K562 (cell line): ENCODE data around the gene PRKCB. TPM values are rescaled to one million over a fixed set of nuclear protein-coding genes. Genes with fewer than 3 reads are reported as not detected.

ENCODE experiments used
- ATAC-seq: fragments of 200-7000 bp; cut with Tn5 transposase; 3 replicates; pipeline ENCODE4 v1.9.1; 2020; ENCODE audit warnings: moderate library complexity
- BruUV-seq: library from RNA; stranded (reverse); fragments of 400-500 nt; replicated peaks from 2 replicates; lab custom pipeline; 2021; lab: Mats Ljungman, UMichigan
- CTCF ChIA-PET: fragments of 300-600 bp; formaldehyde crosslinking; extraction: SDS; loops from one replicate; lab custom pipeline; 2021; ENCODE audit warnings: low intra/inter-chr PET ratio; lab: Yijun Ruan, JAX
- POLR2A ChIA-PET: fragments of 300-600, 350-650 bp; sonication (Branson Sonifier 250); formaldehyde crosslinking; extraction: SDS; loops from one replicate; lab custom pipeline; 2021; ENCODE audit warnings: antibody characterized with exemption, inconsistent platforms; lab: Yijun Ruan, JAX
- DNase-seq, 4 experiments: peaks; one replicate each; pipeline versions ENCODE4 v3.0.0 to v3.0.0-alpha.2; 2011 to 2018; ENCODE audit warnings: low spot score in 3 of 4, mixed read lengths in 3 of 4; ENCODE audit errors: extremely low read depth in 1 of 4
- FAIRE-seq: peaks from 2 replicates; lab custom pipeline; 2011; peaks lifted over from hg19 to GRCh38; lab: Jason Lieb, UNC
- H2AFZ ChIP-seq: 2 replicates; pipeline ENCODE4 v1.6.0; 2011; ENCODE audit warnings: low read depth, low read length, control low read depth, inconsistent platforms
- H3K27ac ChIP-seq: fragments of 200-600 bp; 3 replicates; pipeline ENCODE4 v1.8.0; 2011; ENCODE audit warnings: low read depth, mild to moderate bottlenecking, control low read depth, inconsistent platforms, low read length, moderate library complexity, mixed read lengths; ENCODE audit errors: extremely low read depth
- H3K27me3 ChIP-seq, 2 experiments: fragments of 300-600 bp in 1 of 2; 2 replicates in 1 of 2; 3 replicates in 1 of 2; pipeline versions ENCODE4 v1.6.0 to v1.8.0; 2011; ENCODE audit warnings: inconsistent platforms in 2 of 2, low read length in 2 of 2, mild to moderate bottlenecking in 1 of 2, mixed read lengths in 1 of 2, moderate library complexity in 1 of 2; ENCODE audit not compliant: control insufficient read depth in 2 of 2, insufficient read depth in 2 of 2
- H3K36me3 ChIP-seq: fragments of 300-600 bp; 3 replicates; pipeline ENCODE4 v1.8.0; 2011; ENCODE audit warnings: mild to moderate bottlenecking, low read length, inconsistent platforms; ENCODE audit not compliant: control insufficient read depth, insufficient read depth
- H3K4me1 ChIP-seq, 2 experiments: fragments of 200-600 bp in 1 of 2; replicated peaks in 1 of 2; 2 replicates in 1 of 2; 3 replicates in 1 of 2; pipeline versions ENCODE4 v1.5.1 to v1.8.0; 2011; ENCODE audit warnings: inconsistent platforms in 2 of 2, low read length in 2 of 2, mild to moderate bottlenecking in 1 of 2, mixed read lengths in 1 of 2, moderate library complexity in 1 of 2; ENCODE audit not compliant: control insufficient read depth in 2 of 2, insufficient read depth in 2 of 2
- H3K4me2 ChIP-seq: 2 replicates; pipeline ENCODE4 v1.6.1; 2011; ENCODE audit warnings: low read length, control low read depth, inconsistent platforms, mixed read lengths; ENCODE audit not compliant: insufficient read depth
- H3K4me3 ChIP-seq: fragments of 200-600 bp; sonication (generic), shearing (Covaris generic); 2 replicates; pipeline ENCODE4 v1.5.1; 2016; ENCODE audit warnings: control low read depth, inconsistent platforms
- H3K79me2 ChIP-seq: fragments of 200-600 bp; 3 replicates; pipeline ENCODE4 v1.8.0; 2011; ENCODE audit warnings: low read length, inconsistent platforms; ENCODE audit not compliant: control insufficient read depth, insufficient read depth
- H3K9ac ChIP-seq, 2 experiments: 2 replicates each; pipeline versions ENCODE4 v1.6.0 to v1.6.1; 2011; ENCODE audit warnings: low read depth in 2 of 2, low read length in 2 of 2, control low read depth in 1 of 2, inconsistent platforms in 1 of 2, mild to moderate bottlenecking in 1 of 2, mixed read lengths in 1 of 2; ENCODE audit not compliant: insufficient read depth in 1 of 2
- H3K9me1 ChIP-seq: one replicate; pipeline ENCODE4 v1.6.0; 2011; ENCODE audit warnings: inconsistent platforms, mild to moderate bottlenecking, low read length, moderate library complexity; ENCODE audit not compliant: control insufficient read depth, insufficient read depth
- H3K9me3 ChIP-seq: replicated peaks from 2 replicates; pipeline ENCODE4 v1.5.1; 2011; ENCODE audit warnings: low read depth, low read length, inconsistent platforms; ENCODE audit not compliant: control insufficient read depth, insufficient read depth
- H4K20me1 ChIP-seq: replicated peaks from 2 replicates; pipeline ENCODE4 v1.6.1; 2011; ENCODE audit warnings: low read length, inconsistent platforms, mixed read lengths; ENCODE audit not compliant: control insufficient read depth, insufficient read depth
- CEBPG ChIP-seq, 3 experiments: fragments of 200-800 bp in 1 of 3; sonication (Bioruptor generic) in 1 of 3; sonication (generic) in 1 of 3; formaldehyde crosslinking in 1 of 3; IDR thresholded peaks in 2 of 3; conservative IDR thresholded peaks in 1 of 3; 2 replicates each; pipeline versions ENCODE4 v1.6.1 to v1.8.0; 2016 to 2022; ENCODE audit warnings: missing compliant biosample characterization in 2 of 3, missing genetic modification characterization in 2 of 3, mild to moderate bottlenecking in 1 of 3, missing genetic modification reagents in 1 of 3
- COPS2 ChIP-seq: fragments of 450-650 bp; conservative IDR thresholded peaks from 2 replicates; pipeline ENCODE4 v1.6.1; 2016; ENCODE audit warnings: mild to moderate bottlenecking, moderate library complexity
- FOXA3 ChIP-seq, 2 experiments: fragments of 450-650 bp in 1 of 2; sonication (generic) in 1 of 2; formaldehyde crosslinking; IDR thresholded peaks in 1 of 2; conservative IDR thresholded peaks in 1 of 2; 2 replicates each; pipeline versions ENCODE4 v1.4.0 to v1.8.0; 2020 to 2022; ENCODE audit warnings: mild to moderate bottlenecking in 2 of 2, missing genetic modification reagents in 1 of 2
- GABPA ChIP-seq: fragments of 200-800 bp; sonication (Bioruptor generic); conservative IDR thresholded peaks from 2 replicates; pipeline ENCODE4 v1.6.1; 2016; ENCODE audit warnings: low read depth, missing genetic modification characterization, missing compliant biosample characterization
- HMG20A ChIP-seq: fragments of 450-650 bp; formaldehyde crosslinking; conservative IDR thresholded peaks from 2 replicates; pipeline ENCODE4 v1.4.0; 2020; ENCODE audit warnings: mild to moderate bottlenecking, mixed read lengths
- HNRNPLL ChIP-seq: fragments of 200-400 bp; formaldehyde crosslinking; IDR thresholded peaks from 2 replicates; pipeline ENCODE4 v1.6.1; 2017; ENCODE audit warnings: low read length, low read depth, mild to moderate bottlenecking; ENCODE audit not compliant: poor library complexity, severe bottlenecking
- RAD21 ChIP-seq, 2 experiments: fragments of 250-450 bp in 1 of 2; fragments of 450-650 bp in 1 of 2; sonication (Bioruptor Pico) in 1 of 2; formaldehyde crosslinking in 1 of 2; IDR thresholded peaks in 1 of 2; conservative IDR thresholded peaks in 1 of 2; 2 replicates each; pipeline versions ENCODE4 v1.4.0 to v1.8.0; 2020 to 2022; ENCODE audit warnings: mild to moderate bottlenecking in 2 of 2, moderate library complexity in 1 of 2
- RBM22 ChIP-seq: fragments of 200-400 bp; formaldehyde crosslinking; IDR thresholded peaks from 2 replicates; pipeline ENCODE4 v1.6.1; 2018; ENCODE audit warnings: low read length, low read depth; ENCODE audit not compliant: poor library complexity, severe bottlenecking
- RBM34 ChIP-seq: fragments of 200-400 bp; formaldehyde crosslinking; IDR thresholded peaks from 2 replicates; pipeline ENCODE4 v1.6.1; 2018; ENCODE audit warnings: low read length, borderline replicate concordance; ENCODE audit not compliant: insufficient read depth
- TCF15 ChIP-seq: fragments of 250-450 bp; sonication (Bioruptor Pico); IDR thresholded peaks from 2 replicates; pipeline ENCODE4 v1.8.0; 2022; ENCODE audit warnings: moderate library complexity, mild to moderate bottlenecking, inconsistent platforms
- ZNF212 ChIP-seq: fragments of 450-650 bp; formaldehyde crosslinking; IDR thresholded peaks from 2 replicates; pipeline ENCODE4 v1.4.0; 2020; ENCODE audit warnings: mild to moderate bottlenecking
- ZNF253 ChIP-seq: fragments of 250-450 bp; sonication (Bioruptor Pico); conservative IDR thresholded peaks from 2 replicates; pipeline ENCODE4 v1.6.1; 2021; ENCODE audit warnings: mild to moderate bottlenecking
- ZNF583 ChIP-seq: fragments of 250-450 bp; sonication (Bioruptor Pico); IDR thresholded peaks from 2 replicates; pipeline ENCODE4 v1.4.0; 2020
- ZNF764 ChIP-seq: fragments of 250-450 bp; sonication (Bioruptor Pico); IDR thresholded peaks from 2 replicates; pipeline ENCODE4 v1.4.0; 2020; ENCODE audit warnings: low read depth, mild to moderate bottlenecking, moderate library complexity
- WGBS: fragments of 100-300 bp; shearing (Covaris generic); methylation state at CpG from one replicate; pipeline ENCODE4 v1.1.6; 2016; ENCODE audit warnings: low coverage, mixed read lengths; ENCODE audit not compliant: insufficient coverage; ENCODE audit errors: missing lambda C conversion rate; 5-methylcytosine and 5-hydroxymethylcytosine counted together
- in situ Hi-C: fragments of 300-500 bp; cut with MboI; formaldehyde crosslinking; loops from 4 replicates; pipeline ENCODE4 v1.15.0; 2018; ENCODE audit warnings: inconsistent platforms, mixed read lengths
- intact Hi-C: fragments of 100-400 bp; cut with micrococcal nuclease; formaldehyde crosslinking; loops from 2 replicates; pipeline ENCODE4 v1.14.2; 2022
- polyA plus RNA-seq, 8 experiments: library from polyadenylated mRNA; depleted of rRNA in 4 of 8; stranded (reverse) in 5 of 8; unstranded in 3 of 8; fragments of >200 nt; fragmentation: Nextera tagmentation in 2 of 8; fragmentation: Illumina TruSeq in 1 of 8; extraction: Ambion mirVana in 2 of 8; extraction: Trizol in 1 of 8; gene quantifications; 2 replicates each; pipeline versions ENCODE4 v1.2.1 to v1.2.3, GENCODE V29; 2011 to 2014; ENCODE audit warnings: inconsistent platforms in 1 of 8, missing spikeins in 1 of 8
- total RNA-seq, 7 experiments: library from RNA; depleted of rRNA in 6 of 7; stranded (reverse); fragments of >200 nt in 6 of 7; fragmentation: Illumina TruSeq in 2 of 7; extraction: Trizol in 2 of 7; gene quantifications; 2 replicates each; pipeline versions ENCODE4 v1.2.1 to v1.2.3, GENCODE V29; 2011 to 2021; ENCODE audit warnings: low replicate concordance in 1 of 7
- TF ChIP-seq, protein P1 (sequence below): IDR thresholded peaks from 2 replicates; pipeline ENCODE4 v1.6.1; 2012; ENCODE audit warnings: low read depth, low read length, improper control_type of control experiment, borderline replicate concordance
- TF ChIP-seq, protein P2 (sequence below), 2 experiments: fragments of 450-650 bp in 1 of 2; sonication (generic) in 1 of 2; formaldehyde crosslinking in 1 of 2; IDR thresholded peaks in 1 of 2; conservative IDR thresholded peaks in 1 of 2; 2 replicates each; pipeline versions ENCODE4 v1.6.1 to v1.8.1; 2016 to 2023; ENCODE audit warnings: mild to moderate bottlenecking in 2 of 2, moderate library complexity in 2 of 2, inconsistent platforms in 1 of 2, missing genetic modification reagents in 1 of 2

The PRKCB gene
- total and polyA plus RNA-seq, 9 of the 15 experiments (the other 6 are each of a cell fraction or from before 2014, with no cell fraction given) = 49.9 to 276 (median 148) TPM

DNA sequence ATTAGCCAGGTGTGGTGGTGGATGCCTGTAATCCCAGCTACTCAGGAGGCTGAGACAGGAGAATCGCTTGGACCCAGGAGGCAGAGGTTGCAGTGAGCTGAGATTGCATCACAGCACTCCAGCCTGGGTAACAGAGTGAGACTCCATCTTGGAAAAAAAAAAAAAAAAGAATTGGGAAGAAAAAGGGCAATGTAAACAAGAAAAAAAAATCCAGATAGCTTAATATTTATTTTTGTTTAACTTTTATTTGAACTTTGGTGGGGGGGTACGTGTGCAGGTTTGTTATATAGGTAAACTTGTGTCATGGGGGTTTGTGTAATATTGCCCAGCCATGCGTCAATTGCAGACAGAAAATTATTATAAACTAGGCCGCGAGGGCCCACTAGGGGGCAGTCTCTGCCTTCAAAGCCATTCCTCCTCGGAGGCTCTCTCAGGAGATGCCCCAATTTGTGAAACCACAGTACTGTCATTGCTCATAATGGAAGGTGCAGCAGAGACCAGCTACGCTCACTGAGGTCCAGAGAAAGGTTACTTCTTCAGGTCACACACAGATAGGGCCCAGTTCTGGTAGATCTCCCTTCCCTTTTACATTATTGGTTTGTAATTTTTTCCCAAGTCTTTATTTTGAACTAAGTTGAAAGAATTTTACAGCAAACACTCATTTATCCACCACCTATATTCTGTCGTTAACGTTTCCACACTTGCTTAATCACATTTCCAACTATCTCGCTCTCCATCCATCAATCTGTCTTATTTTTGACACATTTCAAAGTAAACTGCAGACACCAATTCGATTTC is 206.2 kb downstream of the PRKCB start:
- Histone ChIP-seq H3K27ac (no peak overlapping the region), H3K9me1 (no peaks in the 10 kb centered on the region), H3K36me3 (peaks cover 89% of the 10 kb centered on the region), H3K4me1 (no peaks in the 10 kb centered on the region), H3K9ac (no peak overlapping the region), H4K20me1 (no peaks in the 10 kb centered on the region; the same call in 1 of the 2 replicates), H2AFZ (no peak overlapping the region), H3K79me2 (peaks cover 13% of the 10 kb centered on the region; the same call in 1 of the 3 replicates), H3K27me3 (no peaks in the 10 kb centered on the region), H3K4me2 (no peak overlapping the region), H3K4me3 (no peak overlapping the region), H3K9me3 (no peaks in the 10 kb centered on the region)
- in situ Hi-C loops (loop anchor here (5.0 kb wide), 1 partner anchor 460 kb away; no protein-coding TSS in a partner anchor), intact Hi-C loops (loop anchor here (1.0 to 5.0 kb wide), 2 partner anchors 210 to 457 kb away; no protein-coding TSS in a partner anchor)
- peak; percentile 69 for FAIRE-seq
- no TSS peak for BruUV-seq
- peak; percentile 92 for ATAC-seq
- ChIA-PET CTCF (interaction anchor here (0.6 to 2.7 kb wide), 6 partner anchors 9 to 462 kb away, joined by 3 to 21 read pairs (median 4); partner anchors contain the start of gene PLK1), POLR2A (interaction anchor here (0.6 to 0.9 kb wide), 2 partner anchors 89 to 147 kb away, joined by 3 read pairs; no protein-coding TSS in a partner anchor)
- DNase-seq = peak; percentile 73 to 77 (median 76)
- 40% methylated on average over 11 of the region's 11 CpGs for WGBS
- no peak for TF ChIP-seq RBM34
- no peak for TF ChIP-seq ZNF253 (CRISPR knock-in tag)
- TF ChIP-seq ZNF583 (CRISPR knock-in tag) = no peak
- TF ChIP-seq, protein P1, sequence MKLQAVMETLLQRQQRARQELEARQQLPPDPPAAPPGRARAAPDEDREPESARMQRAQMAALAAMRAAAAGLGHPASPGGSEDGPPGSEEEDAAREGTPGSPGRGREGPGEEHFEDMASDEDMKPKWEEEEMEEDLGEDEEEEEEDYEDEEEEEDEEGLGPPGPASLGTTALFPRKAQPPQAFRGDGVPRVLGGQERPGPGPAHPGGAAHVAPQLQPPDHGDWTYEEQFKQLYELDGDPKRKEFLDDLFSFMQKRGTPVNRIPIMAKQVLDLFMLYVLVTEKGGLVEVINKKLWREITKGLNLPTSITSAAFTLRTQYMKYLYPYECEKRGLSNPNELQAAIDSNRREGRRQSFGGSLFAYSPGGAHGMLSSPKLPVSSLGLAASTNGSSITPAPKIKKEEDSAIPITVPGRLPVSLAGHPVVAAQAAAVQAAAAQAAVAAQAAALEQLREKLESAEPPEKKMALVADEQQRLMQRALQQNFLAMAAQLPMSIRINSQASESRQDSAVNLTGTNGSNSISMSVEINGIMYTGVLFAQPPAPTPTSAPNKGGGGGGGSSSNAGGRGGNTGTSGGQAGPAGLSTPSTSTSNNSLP = no peak
- TF ChIP-seq, protein P2, sequence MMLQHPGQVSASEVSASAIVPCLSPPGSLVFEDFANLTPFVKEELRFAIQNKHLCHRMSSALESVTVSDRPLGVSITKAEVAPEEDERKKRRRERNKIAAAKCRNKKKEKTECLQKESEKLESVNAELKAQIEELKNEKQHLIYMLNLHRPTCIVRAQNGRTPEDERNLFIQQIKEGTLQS (IDR thresholded peaks at IDR 0.05) = peak; percentile 42; the same call in 1 of the 2 replicates
- TF ChIP-seq, protein P2 (CRISPR knock-in tag; conservative IDR thresholded peaks at IDR 0.05) = no peak
- TF ChIP-seq CEBPG (CRISPR knock-in tag; IDR thresholded peaks at IDR 0.05) = 0 out of 2 replicates have a peak, but pooled peaks have one; percentile 16
- TF ChIP-seq CEBPG (tag; conservative IDR thresholded peaks at IDR 0.05 in 1 of 2, IDR thresholded peaks at IDR 0.05 in 1 of 2) = peak; percentile 37 to 40; a peak in 2 of 4 replicates
- TF ChIP-seq TCF15 (CRISPR knock-in tag) = no peak
- no peak for TF ChIP-seq HMG20A (CRISPR knock-in tag)
- TF ChIP-seq ZNF764 (CRISPR knock-in tag) = no peak
- no peak for TF ChIP-seq GABPA (tag)
- no peak for TF ChIP-seq COPS2
- no peak for TF ChIP-seq ZNF212 (CRISPR knock-in tag)
- peak; percentile 73 to 80 for TF ChIP-seq RAD21 (CRISPR knock-in tag; conservative IDR thresholded peaks at IDR 0.05 in 1 of 2, IDR thresholded peaks at IDR 0.05 in 1 of 2)
- TF ChIP-seq FOXA3 (CRISPR knock-in tag; conservative IDR thresholded peaks at IDR 0.05 in 1 of 2, IDR thresholded peaks at IDR 0.05 in 1 of 2) = peak in 1 of 2 experiments; percentile 58; a peak in 1 of 4 replicates
- TF ChIP-seq RBM22 = peak; percentile 39
- TF ChIP-seq HNRNPLL = no peak
